ENCODE measurements around the gene PCSK2.

- TF ChIP-seq POLR2A (IDR thresholded peaks at IDR 0.05; ENCODE audit: low read depth, low read length) (no peak), POLR2AphosphoS5 (IDR thresholded peaks at IDR 0.05; ENCODE audit: insufficient read depth, low read depth, low read length) (no peak), CTCF (IDR thresholded peaks at IDR 0.05; ENCODE audit: extremely low read depth in 1 of 2, insufficient read depth in 1 of 2, low read depth in 1 of 2, low read length in 2 of 2) (no peak), FOS (IDR thresholded peaks at IDR 0.05; ENCODE audit: borderline replicate concordance, insufficient read depth, low read length) (no peak), MAX (IDR thresholded peaks at IDR 0.05; ENCODE audit: insufficient read depth, insufficient read length) (no peak)
Measured at GRCh38 chr20:17177341-17177740, 49.5 kb upstream of the PCSK2 start.

All from endothelial cell of umbilical vein (primary cell).